Hepatocyte (in vitro differentiated cells): Measurements from ENCODE around the gene DPF3.

Experiments used
- CTCF ChIP-seq: fragments of 200-600 bp; sonication (generic); IDR thresholded peaks from 2 replicates; pipeline ENCODE4 v1.5.1; 2016; ENCODE audit warnings: antibody characterized with exemption, mild to moderate bottlenecking; ENCODE audit not compliant: poor library complexity
- EZH2 ChIP-seq: fragments of 200-600 bp; sonication (generic); IDR thresholded peaks from 2 replicates; pipeline ENCODE4 v1.6.1; 2016; ENCODE audit warnings: antibody characterized with exemption, mild to moderate bottlenecking, borderline replicate concordance
- EZH2phosphoT487 ChIP-seq: fragments of 200-600 bp; sonication (generic); IDR thresholded peaks from one replicate; pipeline ENCODE4 v1.6.1; 2018; ENCODE audit warnings: antibody characterized with exemption, mild to moderate bottlenecking, low read depth, moderate library complexity; ENCODE audit not compliant: unreplicated experiment, severe bottlenecking

- TF ChIP-seq CTCF, result no peak
- no peak for TF ChIP-seq EZH2
- no peak for TF ChIP-seq EZH2phosphoT487
Measured at GRCh38 chr14:72690324-72690723, 203.6 kb downstream of the DPF3 start.
